Common myeloid progenitor, CD34-positive (primary cell): ENCODE measurements around the gene WFDC5.

Source experiments
- CTCF ChIA-PET: fragments of 350-600 bp; sonication (Branson Sonifier 250); formaldehyde crosslinking; loops from one replicate; lab custom pipeline; 2021; ENCODE audit warnings: antibody characterized with exemption; lab: Charles Lee
- POLR2A ChIA-PET: fragments of 350-600 bp; sonication (Branson Sonifier 250); formaldehyde crosslinking; loops from one replicate; lab custom pipeline; 2021; ENCODE audit warnings: antibody characterized with exemption; lab: Charles Lee
- DNase-seq, 3 donors: peaks; one replicate each; pipeline versions ENCODE4 v3.0.0 to v3.0.0-alpha.2; 2013
- H3K27ac ChIP-seq, 2 experiments: 1 replicate in 1 of 2; 2 replicates in 1 of 2; pipeline ENCODE4 v1.7.0; 2013; ENCODE audit warnings: inconsistent platforms in 2 of 2, low read length in 2 of 2, mild to moderate bottlenecking in 2 of 2, low read depth in 1 of 2, moderate library complexity in 1 of 2; ENCODE audit not compliant: severe bottlenecking in 2 of 2, insufficient read depth in 1 of 2, poor library complexity in 1 of 2
- H3K27me3 ChIP-seq, 5 experiments: replicated peaks in 2 of 5; 1 replicate in 3 of 5; 2 replicates in 2 of 5; pipeline versions ENCODE4 v1.6.1 to v1.7.0; 2013; ENCODE audit warnings: low read length in 4 of 5, mild to moderate bottlenecking in 2 of 5, moderate library complexity in 2 of 5, inconsistent platforms in 1 of 5; ENCODE audit not compliant: insufficient read depth in 5 of 5, control insufficient read depth in 4 of 5
- H3K36me3 ChIP-seq, 4 experiments: 1 replicate in 2 of 4; 2 replicates in 2 of 4; pipeline versions ENCODE4 v1.6.1 to v1.7.0; 2013; ENCODE audit warnings: low read length in 3 of 4, control low read depth in 1 of 4, mild to moderate bottlenecking in 1 of 4; ENCODE audit not compliant: control insufficient read depth in 4 of 4, insufficient read depth in 4 of 4
- H3K4me1 ChIP-seq, 4 experiments: 1 replicate in 3 of 4; 2 replicates in 1 of 4; pipeline versions ENCODE4 v1.6.1 to v1.7.1; 2013; ENCODE audit warnings: low read length in 3 of 4, mild to moderate bottlenecking in 3 of 4, control low read depth in 1 of 4, inconsistent platforms in 1 of 4, moderate library complexity in 1 of 4; ENCODE audit not compliant: control insufficient read depth in 4 of 4, insufficient read depth in 4 of 4; ENCODE audit errors: control extremely low read depth in 1 of 4
- H3K4me3 ChIP-seq, 7 experiments: 1 replicate in 4 of 7; 2 replicates in 3 of 7; pipeline versions ENCODE4 v1.5.1 to v1.7.0; 2013; ENCODE audit warnings: mild to moderate bottlenecking in 7 of 7, low read length in 6 of 7, moderate library complexity in 6 of 7, inconsistent platforms in 2 of 7, low read depth in 2 of 7, control low read depth in 1 of 7; ENCODE audit not compliant: insufficient read depth in 4 of 7, control insufficient read depth in 1 of 7; ENCODE audit errors: extremely low read depth in 1 of 7
- H3K9me3 ChIP-seq, 5 experiments: 1 replicate in 4 of 5; 2 replicates in 1 of 5; pipeline versions ENCODE4 v1.6.1 to v1.7.1; 2013; ENCODE audit warnings: low read length in 4 of 5, mild to moderate bottlenecking in 2 of 5, inconsistent platforms in 1 of 5, low read depth in 1 of 5, moderate library complexity in 1 of 5; ENCODE audit not compliant: control insufficient read depth in 4 of 5, insufficient read depth in 2 of 5; ENCODE audit errors: control extremely low read depth in 1 of 5
- WGBS: methylation state at CpG from one replicate; pipeline ENCODE4 v1.1.5; 2013; ENCODE audit not compliant: insufficient coverage; 5-methylcytosine and 5-hydroxymethylcytosine counted together

The WFDC5 gene

DNA sequence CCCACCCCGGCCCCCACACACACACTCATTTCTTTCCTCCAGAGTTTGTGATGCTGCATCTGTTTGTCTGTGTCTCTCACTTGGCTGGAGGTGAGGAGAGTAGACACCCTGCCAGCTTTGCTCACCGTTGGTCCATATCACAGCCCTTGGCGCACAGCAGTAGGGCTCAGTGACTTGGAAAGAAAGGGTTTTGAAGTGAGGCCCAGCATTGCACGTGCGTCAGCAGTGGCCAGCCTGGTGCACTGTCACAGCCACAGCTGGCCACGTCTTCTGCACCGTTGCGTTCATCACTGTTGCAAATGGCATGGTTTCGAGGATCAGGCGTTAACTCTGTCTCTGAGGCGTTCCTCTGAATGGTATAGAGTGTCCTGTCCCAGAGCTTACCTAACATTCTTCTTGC lies 3.7 kb downstream of the WFDC5 start:
- WGBS: 92% methylated on average over 11 of the region's 11 CpGs
- Histone ChIP-seq H3K4me3 (no peak overlapping the region), H3K4me1 (no peaks in the 10 kb centered on the region), H3K9me3 (no peaks in the 10 kb centered on the region), H3K36me3 (no peaks in the 10 kb centered on the region), H3K27ac (no peak overlapping the region), H3K27me3 (peaks cover 0 to 37% (median 20%) of the 10 kb centered on the region in 5 experiments)
- DNase-seq: no peak
- ChIA-PET POLR2A (no interaction called here), CTCF (interaction anchor here (0.9 to 5.1 kb wide), 7 partner anchors 10 to 180 kb away, joined by 3 to 49 read pairs (median 4); no protein-coding TSS in a partner anchor)

DNA sequence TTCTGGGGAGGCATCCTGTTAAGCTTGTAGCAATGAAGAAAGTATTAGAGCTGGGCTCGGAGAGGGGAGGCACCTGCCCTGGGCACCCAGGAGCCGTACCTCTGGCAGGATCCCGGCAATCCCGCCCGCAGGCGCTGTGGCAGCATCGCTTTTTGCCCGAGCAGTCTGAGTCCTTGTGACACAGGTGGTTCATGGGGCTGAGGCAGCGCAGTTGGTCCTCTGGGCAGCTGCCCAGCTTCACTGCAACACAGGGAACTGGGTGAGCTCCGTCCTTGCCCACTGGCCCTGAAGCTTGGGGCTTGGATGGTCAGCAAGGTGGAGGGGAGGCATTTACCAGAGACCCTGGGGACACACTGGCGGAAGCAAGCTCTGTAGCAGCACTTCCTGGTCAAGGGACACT lies 4.7 kb downstream of the WFDC5 start:
- no peak overlapping the region for H3K27ac ChIP-seq
- peaks cover 0 to 37% (median 26%) of the 10 kb centered on the region in 5 experiments for H3K27me3 ChIP-seq
- WGBS: over 99% methylated on average over 11 of the region's 11 CpGs
- POLR2A ChIA-PET: no interaction called here
- CTCF ChIA-PET: interaction anchor here (0.7 to 5.1 kb wide), 5 partner anchors 10 to 67 kb away, joined by 3 to 49 read pairs (median 4); no protein-coding TSS in a partner anchor
- no peaks in the 10 kb centered on the region for H3K36me3 ChIP-seq
- no peaks in the 10 kb centered on the region for H3K4me1 ChIP-seq
- no peak overlapping the region for H3K4me3 ChIP-seq
- H3K9me3 ChIP-seq: no peaks in the 10 kb centered on the region
- no peak for DNase-seq

DNA sequence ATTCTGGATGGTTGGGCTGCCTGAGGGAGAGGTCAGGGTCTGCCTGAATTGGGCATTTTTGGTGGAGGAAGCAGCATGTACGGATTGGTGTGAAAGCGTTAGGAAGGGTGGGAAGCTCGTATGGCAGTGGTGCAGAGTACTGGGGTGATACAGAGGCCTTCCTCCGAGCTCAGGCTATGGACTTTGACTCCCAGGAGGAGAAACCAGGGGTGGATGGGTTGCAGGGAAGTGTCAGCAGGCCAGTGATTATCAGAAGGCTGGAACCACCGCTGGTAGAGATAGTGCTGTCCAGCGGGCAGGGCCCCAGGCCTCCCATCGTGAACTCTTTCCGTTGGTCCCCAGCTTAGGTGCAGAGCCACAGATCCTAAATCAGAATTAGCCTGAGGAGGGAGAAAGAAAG lies 5.3 kb downstream of the WFDC5 start:
- WGBS: 97% methylated on average over 5 of the region's 8 CpGs
- Histone ChIP-seq H3K4me1 (no peaks in the 10 kb centered on the region), H3K27me3 (peaks cover 0 to 34% (median 20%) of the 10 kb centered on the region in 5 experiments), H3K9me3 (no peaks in the 10 kb centered on the region), H3K27ac (no peak overlapping the region), H3K4me3 (no peak overlapping the region), H3K36me3 (no peaks in the 10 kb centered on the region)
- ChIA-PET CTCF (interaction anchor here (1.0 to 5.1 kb wide), 4 partner anchors 10 to 98 kb away, joined by 3 to 49 read pairs (median 4); no protein-coding TSS in a partner anchor), POLR2A (no interaction called here)
- DNase-seq: no peak

DNA sequence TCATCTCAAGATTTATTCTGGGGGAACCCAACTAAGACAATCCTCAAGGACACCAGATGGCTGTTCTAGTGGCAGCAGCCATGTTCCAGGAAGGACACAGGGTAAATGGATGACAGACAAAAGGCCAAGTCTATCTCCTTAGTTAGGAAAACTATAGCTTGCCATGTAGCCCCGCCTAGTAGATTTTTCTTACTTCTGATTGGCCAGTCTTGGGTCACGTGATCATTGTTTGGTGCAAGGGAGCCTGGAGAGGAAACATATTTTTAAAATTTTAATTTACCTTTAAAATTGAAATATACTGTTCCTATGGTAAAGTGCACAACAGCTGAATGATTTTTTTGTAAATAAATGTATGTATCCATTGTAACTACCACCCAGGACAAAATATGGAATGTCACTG lies 9.7 kb downstream of the WFDC5 start:
- POLR2A ChIA-PET: no interaction called here
- H3K4me1 ChIP-seq: peaks cover 0 to 8% (median 4%) of the 10 kb centered on the region in 4 experiments
- no peaks in the 10 kb centered on the region for H3K9me3 ChIP-seq
- H3K27ac ChIP-seq: no peak overlapping the region
- peaks cover 2 to 39% (median 22%) of the 10 kb centered on the region in 5 experiments for H3K27me3 ChIP-seq
- no peaks in the 10 kb centered on the region for H3K36me3 ChIP-seq
- H3K4me3 ChIP-seq: no peak overlapping the region
- CTCF ChIA-PET: interaction anchor here (1.3 to 4.8 kb wide), 3 partner anchors 9 to 188 kb away, joined by 3 to 32 read pairs (median 8); no protein-coding TSS in a partner anchor
- no CpG with 5 or more reads among the region's 2 CpGs for whole genome bisulfite sequencing
- DNase-seq: no peak

DNA sequence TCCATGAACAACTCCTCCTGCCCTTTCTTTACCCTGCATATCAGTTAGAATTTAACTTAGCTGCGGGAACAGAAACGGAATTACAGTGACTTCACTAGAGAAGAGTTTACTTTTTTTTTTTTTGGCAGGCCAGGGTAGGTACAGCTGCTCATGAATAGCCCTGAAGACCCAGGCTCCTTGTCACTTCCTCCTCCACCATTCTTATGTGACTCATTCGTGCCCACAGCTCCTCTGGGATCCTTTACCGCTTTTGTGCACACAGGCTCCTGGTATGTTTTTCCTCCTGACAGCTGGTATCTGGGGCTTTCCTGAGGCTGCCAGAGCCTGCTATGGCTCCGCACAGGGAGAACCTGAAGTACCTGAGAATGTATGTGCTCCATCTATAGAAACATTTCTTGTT lies 10.2 kb downstream of the WFDC5 start:
- Histone ChIP-seq H3K36me3 (no peaks in the 10 kb centered on the region), H3K9me3 (no peaks in the 10 kb centered on the region), H3K27me3 (peaks cover 7 to 45% (median 24%) of the 10 kb centered on the region in 5 experiments), H3K4me3 (no peak overlapping the region), H3K27ac (no peak overlapping the region), H3K4me1 (peaks cover 0 to 9% (median 4%) of the 10 kb centered on the region in 4 experiments)
- 85% methylated on average over 5 of the region's 5 CpGs for WGBS
- DNase-seq: peak in 1 of 3 donors; percentile 27
- ChIA-PET POLR2A (interaction anchor here (0.5 kb wide), 1 partner anchor 920 kb away, joined by 3 read pairs; no protein-coding TSS in a partner anchor), CTCF (interaction anchor here (1.0 to 4.8 kb wide), 5 partner anchors 8 to 189 kb away, joined by 3 to 32 read pairs (median 3); no protein-coding TSS in a partner anchor)

DNA sequence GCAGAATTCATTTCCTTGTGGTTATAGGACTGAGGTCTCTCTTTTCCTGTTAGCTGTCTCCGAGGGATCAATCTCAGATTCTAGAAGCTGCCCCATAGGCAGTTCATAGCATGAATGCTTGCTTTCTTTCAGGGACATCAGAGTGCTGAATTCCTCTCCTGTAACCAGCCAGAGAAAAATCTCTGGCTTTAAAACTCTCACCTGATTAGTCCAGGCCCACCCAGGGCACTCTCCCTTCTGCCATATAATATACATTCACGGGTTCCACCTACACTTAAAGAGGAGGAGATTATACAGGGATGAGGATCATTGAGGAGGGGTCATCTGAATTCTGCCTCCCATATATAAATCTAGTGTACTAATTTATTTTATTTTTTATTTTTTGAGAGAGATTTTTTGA lies 11.9 kb downstream of the WFDC5 start:
- DNase-seq: peak in 2 of 3 donors; percentile 25 to 39
- H3K9me3 ChIP-seq: peaks cover 0 to 2% (median 0%) of the 10 kb centered on the region in 5 experiments
- ChIA-PET POLR2A (no interaction called here), CTCF (interaction anchor here (1.2 kb wide), 1 partner anchor 201 kb away, joined by 3 read pairs; no protein-coding TSS in a partner anchor)
- peaks cover 15 to 62% (median 40%) of the 10 kb centered on the region in 5 experiments for H3K27me3 ChIP-seq
- WGBS: 0% methylated on average over 1 of the region's 2 CpGs
- H3K36me3 ChIP-seq: no peaks in the 10 kb centered on the region
- no peak overlapping the region for H3K4me3 ChIP-seq
- peaks cover 0 to 15% (median 9%) of the 10 kb centered on the region in 4 experiments for H3K4me1 ChIP-seq
- no peak overlapping the region for H3K27ac ChIP-seq

DNA sequence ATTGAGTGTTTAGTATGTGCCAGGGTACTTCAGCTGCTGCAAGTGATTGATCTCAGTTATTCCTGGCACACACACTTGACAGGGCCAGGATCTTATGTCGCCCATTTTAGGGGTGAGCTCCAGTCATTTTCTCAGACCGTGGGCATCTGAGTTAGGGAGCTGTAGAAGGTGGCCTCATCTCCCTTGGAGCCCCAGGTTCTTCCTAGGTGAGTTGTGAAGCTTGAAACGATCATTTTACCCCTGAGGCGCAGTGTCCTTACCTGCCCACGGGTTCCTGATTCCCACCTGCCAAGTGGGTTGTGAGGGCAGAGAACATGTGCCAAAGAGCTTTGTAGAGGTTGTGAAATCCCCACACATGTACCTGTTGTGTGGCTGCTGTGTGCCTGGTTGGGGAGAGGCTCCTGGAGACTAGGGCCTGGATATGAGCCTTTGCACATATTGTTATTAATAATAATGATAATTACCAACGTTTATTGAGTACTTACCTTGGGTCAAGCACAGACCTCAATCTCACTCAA lies 13.6 kb downstream of the WFDC5 start:
- no peak overlapping the region for H3K27ac ChIP-seq
- H3K36me3 ChIP-seq: no peaks in the 10 kb centered on the region
- peaks cover 17 to 70% (median 52%) of the 10 kb centered on the region in 5 experiments for H3K27me3 ChIP-seq
- H3K4me1 ChIP-seq: peaks cover 0 to 21% (median 12%) of the 10 kb centered on the region in 4 experiments
- no peak overlapping the region for H3K4me3 ChIP-seq
- ChIA-PET CTCF (interaction anchor here (0.6 to 2.5 kb wide), 4 partner anchors 10 to 412 kb away, joined by 3 to 9 read pairs (median 4); no protein-coding TSS in a partner anchor), POLR2A (no interaction called here)
- WGBS: 93% methylated on average over 5 of the region's 6 CpGs
- no peak for DNase-seq
- H3K9me3 ChIP-seq: peaks cover 0 to 2% (median 0%) of the 10 kb centered on the region in 5 experiments
